Measurements from ENCODE around the gene SFMBT2. TPM values are rescaled to one million over a fixed set of nuclear protein-coding genes. Genes with fewer than 3 reads are reported as not detected.

SFMBT2 gene
- total RNA-seq, 4 donors from 2014 or later = 1.2 to 5.5 (median 3.2) TPM

- H3K27me3 ChIP-seq = peaks cover 6% of the 10 kb centered on the region
- H3K27ac ChIP-seq = no peak overlapping the region
- no peaks in the 10 kb centered on the region for H3K36me3 ChIP-seq
- H3K4me1 ChIP-seq = no peaks in the 10 kb centered on the region
- WGBS = 75% methylated on average over 3 of the region's 3 CpGs
- no peaks in the 10 kb centered on the region for H3K9me3 ChIP-seq
- no peak overlapping the region for H3K4me3 ChIP-seq
- DNase-seq (ENCODE audit: low spot score in 2 of 2) = no peak
- TF ChIP-seq CTCF (IDR thresholded peaks at IDR 0.05) = no peak
- TF ChIP-seq EP300 (IDR thresholded peaks at IDR 0.05) = no peak
- TF ChIP-seq POLR2AphosphoS5 (IDR thresholded peaks at IDR 0.05) = no peak
- no peak for TF ChIP-seq POLR2A (IDR thresholded peaks at IDR 0.05)
Measured at GRCh38 chr10:7146189-7146588, 264.6 kb downstream of the SFMBT2 start.

- Histone ChIP-seq H3K27me3 (no peaks in the 10 kb centered on the region), H3K27ac (no peak overlapping the region), H3K9me3 (no peaks in the 10 kb centered on the region), H3K4me1 (no peaks in the 10 kb centered on the region), H3K4me3 (no peak overlapping the region), H3K36me3 (no peaks in the 10 kb centered on the region)
- WGBS = 56% methylated on average over 5 of the region's 5 CpGs
- no peak for TF ChIP-seq POLR2A (IDR thresholded peaks at IDR 0.05)
- TF ChIP-seq EP300 (IDR thresholded peaks at IDR 0.05) = no peak
- no peak for TF ChIP-seq CTCF (IDR thresholded peaks at IDR 0.05)
- TF ChIP-seq POLR2AphosphoS5 (IDR thresholded peaks at IDR 0.05) = no peak
- DNase-seq (ENCODE audit: low spot score in 2 of 2) = no peak
Measured at GRCh38 chr10:7136016-7136415, 274.8 kb downstream of the SFMBT2 start.

GRCh38 chr10:7135188-7135587 is 275.6 kb downstream of the SFMBT2 start:
- no peak for DNase-seq (ENCODE audit: low spot score in 2 of 2)
- Histone ChIP-seq H3K27ac (no peak overlapping the region), H3K9me3 (no peaks in the 10 kb centered on the region), H3K4me3 (no peak overlapping the region), H3K36me3 (no peaks in the 10 kb centered on the region), H3K4me1 (no peaks in the 10 kb centered on the region), H3K27me3 (no peaks in the 10 kb centered on the region)
- no peak for TF ChIP-seq EP300 (IDR thresholded peaks at IDR 0.05)

- H3K4me1 ChIP-seq = no peaks in the 10 kb centered on the region
- no peaks in the 10 kb centered on the region for H3K36me3 ChIP-seq
- H3K27ac ChIP-seq = no peak overlapping the region
- DNase-seq (ENCODE audit: low spot score in 2 of 2) = no peak
- H3K9me3 ChIP-seq = no peaks in the 10 kb centered on the region
- no peaks in the 10 kb centered on the region for H3K27me3 ChIP-seq
- H3K4me3 ChIP-seq = no peak overlapping the region
- 54% methylated on average over 1 of the region's 1 CpG for WGBS
- no peak for TF ChIP-seq EP300 (IDR thresholded peaks at IDR 0.05)
- no peak for TF ChIP-seq POLR2A (IDR thresholded peaks at IDR 0.05)
- TF ChIP-seq POLR2AphosphoS5 (IDR thresholded peaks at IDR 0.05) = no peak
- no peak for TF ChIP-seq CTCF (IDR thresholded peaks at IDR 0.05)
Measured at GRCh38 chr10:7134448-7134847, 276.4 kb downstream of the SFMBT2 start.

- Histone ChIP-seq H3K4me1 (no peaks in the 10 kb centered on the region), H3K27ac (no peak overlapping the region), H3K27me3 (no peaks in the 10 kb centered on the region), H3K9me3 (no peaks in the 10 kb centered on the region), H3K4me3 (no peak overlapping the region), H3K36me3 (no peaks in the 10 kb centered on the region)
- no peak for DNase-seq (ENCODE audit: low spot score in 2 of 2)
- 97% methylated on average over 6 of the region's 6 CpGs for WGBS
- no peak for TF ChIP-seq CTCF (IDR thresholded peaks at IDR 0.05)
- TF ChIP-seq POLR2AphosphoS5 (IDR thresholded peaks at IDR 0.05) = no peak
- no peak for TF ChIP-seq POLR2A (IDR thresholded peaks at IDR 0.05)
- no peak for TF ChIP-seq EP300 (IDR thresholded peaks at IDR 0.05)
Measured at GRCh38 chr10:7133958-7134357, 276.9 kb downstream of the SFMBT2 start.

GRCh38 chr10:7133278-7133677 is 277.6 kb downstream of the SFMBT2 start:
- WGBS = 86% methylated on average over 11 of the region's 11 CpGs
- H3K9me3 ChIP-seq = no peaks in the 10 kb centered on the region
- H3K27me3 ChIP-seq = no peaks in the 10 kb centered on the region
- no peak for DNase-seq (ENCODE audit: low spot score in 2 of 2)
- no peaks in the 10 kb centered on the region for H3K36me3 ChIP-seq
- H3K27ac ChIP-seq = no peak overlapping the region
- H3K4me3 ChIP-seq = no peak overlapping the region
- no peak for TF ChIP-seq CTCF (IDR thresholded peaks at IDR 0.05)
- no peak for TF ChIP-seq POLR2A (IDR thresholded peaks at IDR 0.05)
- no peak for TF ChIP-seq EP300 (IDR thresholded peaks at IDR 0.05)
- TF ChIP-seq POLR2AphosphoS5 (IDR thresholded peaks at IDR 0.05) = no peak
- H3K4me1 ChIP-seq = no peaks in the 10 kb centered on the region

Data from suprapubic skin (tissue), 4 donors.